ENCODE measurements around the gene ESCO1.
"Not testable (repeated sequence)": the region's sequence is repeated elsewhere in the genome, so short reads cannot be mapped to it uniquely, and the experiment has no call there.

The ESCO1 gene

GRCh38 chr18:21592361-21592760 is 8.1 kb downstream of the ESCO1 start:
- DNase-seq, result not testable (repeated sequence)

- DNase-seq, result no peak
Observed at GRCh38 chr18:21584391-21584790, 16.1 kb downstream of the ESCO1 start.

- no peak for DNase-seq
Observed at GRCh38 chr18:21575656-21576055, 24.8 kb downstream of the ESCO1 start.

- no peak for DNase-seq
Observed at GRCh38 chr18:21571772-21572171, 28.7 kb downstream of the ESCO1 start.

- no peak for DNase-seq
Observed at GRCh38 chr18:21559195-21559594, 41.3 kb downstream of the ESCO1 start.

- DNase-seq, result no peak
Observed at GRCh38 chr18:21557607-21558253, 42.8 kb downstream of the ESCO1 start.

GRCh38 chr18:21550510-21550970 is 50.0 kb downstream of the ESCO1 start:
- DNase-seq, result no peak

GRCh38 chr18:21548647-21549046 is 51.9 kb downstream of the ESCO1 start:
- no peak for DNase-seq

GRCh38 chr18:21546423-21546822 is 54.1 kb downstream of the ESCO1 start:
- DNase-seq, result no peak

GRCh38 chr18:21538230-21538629 is 62.3 kb downstream of the ESCO1 start:
- no peak for DNase-seq

- no peak for DNase-seq
Observed at GRCh38 chr18:21534327-21534726, 66.2 kb downstream of the ESCO1 start.

GRCh38 chr18:21526463-21526862 is 74.0 kb downstream of the ESCO1 start:
- no peak for DNase-seq

- DNase-seq, result no peak
Observed at GRCh38 chr18:21525916-21526315, 74.6 kb downstream of the ESCO1 start.

GRCh38 chr18:21522530-21522929 is 78.0 kb downstream of the ESCO1 start:
- no peak for DNase-seq

GRCh38 chr18:21513741-21514140 is 86.8 kb downstream of the ESCO1 start:
- DNase-seq, result no peak

GRCh38 chr18:21513292-21513691 is 87.2 kb downstream of the ESCO1 start:
- no peak for DNase-seq

GRCh38 chr18:21509062-21509461 is 91.4 kb downstream of the ESCO1 start:
- no peak for DNase-seq

GRCh38 chr18:21507913-21508701 is 92.4 kb downstream of the ESCO1 start:
- DNase-seq, result no peak

- no peak for DNase-seq
Observed at GRCh38 chr18:21502661-21503060, 97.8 kb downstream of the ESCO1 start.

GRCh38 chr18:21499997-21500396 is 100.5 kb downstream of the ESCO1 start:
- no peak for DNase-seq

- DNase-seq, result no peak
Observed at GRCh38 chr18:21496277-21496835, 104.1 kb downstream of the ESCO1 start.

GRCh38 chr18:21490748-21491147 is 109.8 kb downstream of the ESCO1 start:
- DNase-seq, result no peak

- no peak for DNase-seq
Observed at GRCh38 chr18:21489919-21490495, 110.5 kb downstream of the ESCO1 start.
